SU-DHL-6 (cell line): Measurements from ENCODE around the gene PTPRE.

ENCODE experiments used
- EZH2phosphoT487 ChIP-seq: fragments of 200-600 bp; sonication (generic), shearing (Covaris generic); conservative IDR thresholded peaks from 2 replicates; pipeline ENCODE4 v1.6.1; 2018; ENCODE audit warnings: mild to moderate bottlenecking, antibody characterized with exemption, low read length, moderate library complexity, mixed read lengths
- TF ChIP-seq, protein P1 (sequence below): fragments of 200-600 bp; sonication (generic); IDR thresholded peaks from one replicate; pipeline ENCODE4 v1.5.1; 2017; ENCODE audit warnings: antibody characterized with exemption, mild to moderate bottlenecking, low read length, moderate library complexity; ENCODE audit not compliant: insufficient read depth, poor library complexity, severe bottlenecking

DNA sequence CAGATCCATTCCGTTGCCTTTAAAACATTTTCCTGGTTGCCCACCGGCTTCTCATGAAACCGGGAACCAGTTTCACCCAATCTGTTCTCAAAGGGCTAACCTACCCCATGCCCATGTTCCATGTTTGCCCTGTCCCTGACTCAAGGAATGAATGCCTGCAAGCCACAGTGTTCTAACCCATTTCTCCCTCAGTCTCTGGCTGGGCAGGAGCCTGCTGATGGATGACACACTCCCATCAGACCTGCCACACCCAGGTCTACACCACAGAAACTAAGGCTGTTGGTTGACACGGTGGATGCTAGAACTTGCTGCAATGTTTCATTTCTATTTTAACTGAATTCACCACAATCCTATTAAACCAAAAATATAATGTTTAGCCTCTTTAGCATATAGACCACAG, 29.8 kb upstream of the PTPRE start:
- TF ChIP-seq, protein P1, sequence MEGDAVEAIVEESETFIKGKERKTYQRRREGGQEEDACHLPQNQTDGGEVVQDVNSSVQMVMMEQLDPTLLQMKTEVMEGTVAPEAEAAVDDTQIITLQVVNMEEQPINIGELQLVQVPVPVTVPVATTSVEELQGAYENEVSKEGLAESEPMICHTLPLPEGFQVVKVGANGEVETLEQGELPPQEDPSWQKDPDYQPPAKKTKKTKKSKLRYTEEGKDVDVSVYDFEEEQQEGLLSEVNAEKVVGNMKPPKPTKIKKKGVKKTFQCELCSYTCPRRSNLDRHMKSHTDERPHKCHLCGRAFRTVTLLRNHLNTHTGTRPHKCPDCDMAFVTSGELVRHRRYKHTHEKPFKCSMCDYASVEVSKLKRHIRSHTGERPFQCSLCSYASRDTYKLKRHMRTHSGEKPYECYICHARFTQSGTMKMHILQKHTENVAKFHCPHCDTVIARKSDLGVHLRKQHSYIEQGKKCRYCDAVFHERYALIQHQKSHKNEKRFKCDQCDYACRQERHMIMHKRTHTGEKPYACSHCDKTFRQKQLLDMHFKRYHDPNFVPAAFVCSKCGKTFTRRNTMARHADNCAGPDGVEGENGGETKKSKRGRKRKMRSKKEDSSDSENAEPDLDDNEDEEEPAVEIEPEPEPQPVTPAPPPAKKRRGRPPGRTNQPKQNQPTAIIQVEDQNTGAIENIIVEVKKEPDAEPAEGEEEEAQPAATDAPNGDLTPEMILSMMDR: no peak
- no peak for TF ChIP-seq EZH2phosphoT487
